ENCODE results near the gene TRIM31. TPM values are rescaled to one million over a fixed set of nuclear protein-coding genes. Genes with fewer than 3 reads are reported as not detected.

The TRIM31 gene
- total RNA-seq, 2 experiments from 2014 or later, result not detected

DNA sequence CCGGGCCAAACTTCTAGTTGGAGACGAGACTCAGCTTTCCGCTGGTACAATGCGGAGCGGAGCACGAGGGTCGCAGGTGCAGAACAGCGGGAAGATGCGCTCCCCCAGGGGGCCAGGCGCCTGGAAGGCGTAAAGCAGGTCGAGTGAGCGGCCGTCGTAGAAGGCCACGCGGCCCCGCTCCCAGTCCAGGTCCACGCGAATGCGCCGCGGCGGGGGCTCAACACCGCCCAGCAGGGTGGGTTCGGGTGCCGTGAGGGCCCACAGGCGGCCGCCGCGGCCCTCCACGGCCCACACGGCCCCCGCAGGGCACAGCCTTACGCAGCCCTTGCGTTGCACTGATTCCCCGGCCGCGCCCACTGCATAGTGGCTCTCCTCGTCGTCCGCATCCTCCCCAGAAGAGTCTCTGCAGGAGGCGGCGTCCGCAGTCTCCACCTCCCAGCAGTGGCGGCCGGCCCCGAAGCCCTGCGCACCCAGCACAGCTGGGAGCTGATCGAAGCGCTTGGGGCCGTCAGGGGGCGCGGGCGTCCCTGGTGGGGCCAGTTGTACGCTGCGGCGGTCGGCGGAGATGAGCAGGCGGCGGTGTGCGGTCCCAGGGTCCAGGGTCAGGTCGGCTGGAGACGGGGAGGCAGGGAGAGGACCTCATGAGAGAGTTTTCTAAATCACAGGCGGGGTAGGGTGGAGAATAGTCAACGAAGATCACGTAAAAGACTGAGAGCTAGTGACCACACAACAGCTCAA, 41.6 kb downstream of the TRIM31 start:
- H3K4me1 Mint-ChIP-seq (ENCODE audit: low read depth), result peaks cover 68% of the 10 kb centered on the region

GRCh38 chr6:30067460-30068139, 45.3 kb downstream of the TRIM31 start:
- Mint-ChIP-seq H3K27ac (peak overlapping the region; percentile 96), H3K27me3 (peaks cover 22% of the 10 kb centered on the region), H3K9me3 (no peaks in the 10 kb centered on the region), H3K36me3 (ENCODE audit: low read depth) (peaks cover 75% of the 10 kb centered on the region), H3K4me3 (peak overlapping the region; percentile 94), H3K4me1 (ENCODE audit: low read depth) (peaks cover 63% of the 10 kb centered on the region)
- Histone ChIP-seq H3K27ac (ENCODE audit: low read depth in 1 of 2, low read length in 2 of 2) (peak overlapping the region; percentile 83 to 96), H3K36me3 (ENCODE audit: insufficient read depth, low read length) (peaks cover 53% of the 10 kb centered on the region), H3K27me3 (ENCODE audit: control insufficient read depth in 1 of 2, insufficient read depth in 2 of 2, low read length in 2 of 2) (peaks cover 15 to 17% of the 10 kb centered on the region in 2 experiments), H3K4me1 (ENCODE audit: insufficient read depth, low read length) (peaks cover 37% of the 10 kb centered on the region), H3K4me3 (ENCODE audit: low read length) (peak overlapping the region; percentile 79), H3K9me3 (ENCODE audit: control insufficient read depth in 1 of 2, insufficient read depth in 1 of 2, low read length in 2 of 2) (no peaks in the 10 kb centered on the region)
- ChIA-PET CTCF (interaction anchor here (1.4 to 1.6 kb wide), 2 partner anchors 36 to 64 kb away, joined by 5 read pairs; no protein-coding TSS in a partner anchor), POLR2A (interaction anchor here (2.3 kb wide), 1 partner anchor 34 kb away, joined by 17 read pairs; no protein-coding TSS in a partner anchor)
- ATAC-seq (ENCODE audit: poor library complexity) (no peak), DNase-seq (no peak)
- intact Hi-C loops (cut with DNase I, micrococcal nuclease), result loop anchor here (1.0 to 10.0 kb wide), 8 partner anchors 35 to 1887 kb away; partner anchors contain the start of genes GNL1 (in 1 of the 2), HLA-A (in 1 of the 2), NELFE (in 1 of the 2) and PRR3 (in 1 of the 2)
- TF ChIP-seq, protein P1, sequence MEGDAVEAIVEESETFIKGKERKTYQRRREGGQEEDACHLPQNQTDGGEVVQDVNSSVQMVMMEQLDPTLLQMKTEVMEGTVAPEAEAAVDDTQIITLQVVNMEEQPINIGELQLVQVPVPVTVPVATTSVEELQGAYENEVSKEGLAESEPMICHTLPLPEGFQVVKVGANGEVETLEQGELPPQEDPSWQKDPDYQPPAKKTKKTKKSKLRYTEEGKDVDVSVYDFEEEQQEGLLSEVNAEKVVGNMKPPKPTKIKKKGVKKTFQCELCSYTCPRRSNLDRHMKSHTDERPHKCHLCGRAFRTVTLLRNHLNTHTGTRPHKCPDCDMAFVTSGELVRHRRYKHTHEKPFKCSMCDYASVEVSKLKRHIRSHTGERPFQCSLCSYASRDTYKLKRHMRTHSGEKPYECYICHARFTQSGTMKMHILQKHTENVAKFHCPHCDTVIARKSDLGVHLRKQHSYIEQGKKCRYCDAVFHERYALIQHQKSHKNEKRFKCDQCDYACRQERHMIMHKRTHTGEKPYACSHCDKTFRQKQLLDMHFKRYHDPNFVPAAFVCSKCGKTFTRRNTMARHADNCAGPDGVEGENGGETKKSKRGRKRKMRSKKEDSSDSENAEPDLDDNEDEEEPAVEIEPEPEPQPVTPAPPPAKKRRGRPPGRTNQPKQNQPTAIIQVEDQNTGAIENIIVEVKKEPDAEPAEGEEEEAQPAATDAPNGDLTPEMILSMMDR (IDR thresholded peaks at IDR 0.05), result no peak

More for the DNA sequence above, 41.6 kb downstream of the TRIM31 start:
- peaks cover 47% of the 10 kb centered on the region for H3K36me3 Mint-ChIP-seq (ENCODE audit: low read depth)
- Histone ChIP-seq H3K36me3 (ENCODE audit: insufficient read depth, low read length) (peaks cover 27% of the 10 kb centered on the region), H3K27me3 (ENCODE audit: control insufficient read depth in 1 of 2, insufficient read depth in 2 of 2, low read length in 2 of 2) (peaks cover 35 to 40% of the 10 kb centered on the region in 2 experiments), H3K9me3 (ENCODE audit: control insufficient read depth in 1 of 2, insufficient read depth in 1 of 2, low read length in 2 of 2) (peaks cover 0 to 10% of the 10 kb centered on the region in 2 experiments), H3K27ac (ENCODE audit: low read depth in 1 of 2, low read length in 2 of 2) (no peak overlapping the region), H3K4me3 (ENCODE audit: low read length) (no peak overlapping the region), H3K4me1 (ENCODE audit: insufficient read depth, low read length) (peaks cover 54% of the 10 kb centered on the region)
- ATAC-seq (ENCODE audit: poor library complexity) (no peak), DNase-seq (peak in 3 of 14 experiments; percentile 29 to 46 (median 45))
- H3K27ac Mint-ChIP-seq, result no peak overlapping the region
- POLR2A ChIA-PET, result interaction anchor here (2.7 kb wide), 1 partner anchor 10 kb away, joined by 13 read pairs; the partner anchor contains the start of gene POLR1H
- no peak overlapping the region for H3K4me3 Mint-ChIP-seq
- TF ChIP-seq, protein P1 (IDR thresholded peaks at IDR 0.05), result no peak
- intact Hi-C loops (cut with DNase I, micrococcal nuclease), result no loop called here
- H3K27me3 Mint-ChIP-seq, result peaks cover 45% of the 10 kb centered on the region
- CTCF ChIA-PET, result no interaction called here
- no peaks in the 10 kb centered on the region for H3K9me3 Mint-ChIP-seq

Data from CD4-positive, alpha-beta T cell (primary cell).